ENCODE measurements around the gene BMP8B.
A peak's percentile ranks its signal among the peaks of the same experiment; 100 is the strongest.

BMP8B gene

GRCh38 chr1:39722495-39722894 lies 66.2 kb downstream of the BMP8B start:
- peak; percentile 32 for DNase-seq (ENCODE audit: low read depth)

GRCh38 chr1:39721664-39722063 lies 67.0 kb downstream of the BMP8B start:
- DNase-seq (ENCODE audit: low read depth) = no peak

GRCh38 chr1:39720094-39720999 lies 68.3 kb downstream of the BMP8B start:
- DNase-seq (ENCODE audit: low read depth) = peak; percentile 34

GRCh38 chr1:39717809-39718208 lies 70.9 kb downstream of the BMP8B start:
- no peak for DNase-seq (ENCODE audit: low read depth)

GRCh38 chr1:39713557-39713956 lies 75.1 kb downstream of the BMP8B start:
- DNase-seq (ENCODE audit: low read depth) = no peak

GRCh38 chr1:39711966-39712340 lies 76.7 kb downstream of the BMP8B start:
- DNase-seq (ENCODE audit: low read depth) = no peak

GRCh38 chr1:39711104-39711965 lies 77.3 kb downstream of the BMP8B start:
- DNase-seq (ENCODE audit: low read depth) = no peak

GRCh38 chr1:39707506-39707905 lies 81.2 kb downstream of the BMP8B start:
- DNase-seq (ENCODE audit: low read depth) = no peak
